ENCODE results near the gene FBXO47.

Gene FBXO47

DNA sequence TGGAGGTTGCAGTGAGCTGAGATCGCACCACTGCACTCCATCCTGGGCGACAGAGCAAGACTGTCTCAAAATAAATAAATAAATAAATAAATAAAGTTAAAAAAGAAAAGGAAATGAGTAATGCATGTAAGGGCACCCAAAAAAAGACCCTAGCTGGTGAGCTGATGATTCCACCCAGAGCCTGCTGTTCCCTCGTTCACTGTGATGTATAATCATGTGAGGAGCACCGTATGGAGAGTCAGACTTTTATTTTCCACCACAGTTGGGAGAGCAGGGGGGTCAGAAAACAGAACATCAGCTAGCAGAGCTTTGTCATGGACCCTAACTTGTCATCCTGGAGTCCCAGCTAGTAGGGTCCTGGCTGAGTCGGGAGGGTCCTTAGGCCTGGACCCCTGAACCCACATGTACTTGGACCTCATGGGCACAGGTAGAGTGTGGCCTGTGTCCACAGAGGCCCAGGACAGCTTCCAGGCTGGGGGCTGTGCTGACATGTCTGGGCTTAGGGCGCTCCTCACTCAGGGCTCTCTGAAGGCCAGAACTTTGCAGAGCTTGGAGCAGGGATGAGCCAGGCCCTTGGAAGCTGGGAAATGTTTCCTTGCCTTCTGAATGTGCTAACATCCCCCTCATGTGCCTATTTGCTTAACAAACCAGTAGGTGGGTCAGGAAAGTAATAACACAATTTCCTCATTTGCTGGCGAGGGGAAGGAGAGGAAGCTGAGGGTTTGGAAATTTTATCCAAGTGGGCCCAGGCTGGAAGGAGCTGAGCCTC, 60.6 kb downstream of the FBXO47 start:
- no peak for DNase-seq (ENCODE audit: insufficient read length, low spot score)
- FAIRE-seq: no peak

DNA sequence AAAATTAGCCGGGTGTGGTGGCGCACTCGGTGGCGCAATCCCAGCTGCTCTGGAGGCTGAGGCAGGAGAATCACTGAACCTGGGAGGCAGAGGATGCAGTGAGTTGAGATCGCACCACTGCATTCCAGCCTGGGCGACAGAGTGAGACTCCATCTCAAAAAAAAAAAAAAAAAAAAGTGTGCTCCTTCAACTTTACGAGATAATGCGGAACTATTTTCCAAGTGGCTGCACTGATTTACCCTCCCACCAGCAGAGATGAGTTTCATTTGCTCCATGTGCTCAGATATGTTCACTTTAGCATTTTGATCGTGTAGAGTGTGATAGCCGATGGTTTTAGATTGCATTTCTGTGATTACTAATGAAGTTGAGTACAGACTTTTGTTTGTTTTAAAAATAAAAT, 61.8 kb downstream of the FBXO47 start:
- FAIRE-seq: no peak
- no peak for DNase-seq (ENCODE audit: insufficient read length, low spot score)

DNA sequence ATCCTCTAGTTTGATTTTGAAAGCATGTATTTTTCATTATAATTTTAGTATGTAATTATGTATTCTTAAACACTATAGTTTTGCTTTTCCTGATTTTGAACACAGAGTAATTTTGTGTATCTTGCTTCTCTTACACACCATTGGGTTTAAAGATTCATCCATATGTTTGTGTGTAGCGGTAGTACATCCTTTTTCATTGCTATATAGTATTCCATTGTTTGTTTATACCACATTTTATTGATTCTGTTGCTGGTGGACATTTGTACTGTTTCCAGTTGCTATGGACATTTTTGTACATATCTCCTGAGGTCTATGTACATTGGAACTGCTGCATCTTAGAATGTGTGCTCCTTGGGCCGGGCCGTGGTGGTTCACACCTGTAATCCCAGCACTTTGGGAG, 62.3 kb downstream of the FBXO47 start:
- FAIRE-seq: no peak
- no peak for DNase-seq (ENCODE audit: insufficient read length, low spot score)

DNA sequence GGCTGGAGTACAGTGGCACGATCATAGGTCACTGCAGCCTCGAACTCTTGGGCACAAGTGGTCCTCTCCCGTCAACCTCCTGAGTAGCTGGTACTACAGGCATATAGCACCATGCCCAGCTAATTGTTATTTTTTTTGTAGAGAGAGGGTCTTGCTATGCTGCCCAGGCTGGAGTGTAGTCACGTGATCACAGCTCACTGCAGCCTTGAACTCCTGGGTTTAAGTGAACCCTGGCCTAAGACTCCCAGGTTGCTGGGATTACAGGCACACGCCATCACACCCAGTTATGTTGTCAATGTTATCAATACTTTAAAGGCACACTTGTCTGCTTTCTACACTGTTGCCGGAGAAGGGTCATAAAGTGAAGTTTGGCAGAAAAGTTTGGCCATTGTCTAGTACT, 63.8 kb downstream of the FBXO47 start:
- DNase-seq (ENCODE audit: insufficient read length, low spot score) (no peak), FAIRE-seq (no peak)

DNA sequence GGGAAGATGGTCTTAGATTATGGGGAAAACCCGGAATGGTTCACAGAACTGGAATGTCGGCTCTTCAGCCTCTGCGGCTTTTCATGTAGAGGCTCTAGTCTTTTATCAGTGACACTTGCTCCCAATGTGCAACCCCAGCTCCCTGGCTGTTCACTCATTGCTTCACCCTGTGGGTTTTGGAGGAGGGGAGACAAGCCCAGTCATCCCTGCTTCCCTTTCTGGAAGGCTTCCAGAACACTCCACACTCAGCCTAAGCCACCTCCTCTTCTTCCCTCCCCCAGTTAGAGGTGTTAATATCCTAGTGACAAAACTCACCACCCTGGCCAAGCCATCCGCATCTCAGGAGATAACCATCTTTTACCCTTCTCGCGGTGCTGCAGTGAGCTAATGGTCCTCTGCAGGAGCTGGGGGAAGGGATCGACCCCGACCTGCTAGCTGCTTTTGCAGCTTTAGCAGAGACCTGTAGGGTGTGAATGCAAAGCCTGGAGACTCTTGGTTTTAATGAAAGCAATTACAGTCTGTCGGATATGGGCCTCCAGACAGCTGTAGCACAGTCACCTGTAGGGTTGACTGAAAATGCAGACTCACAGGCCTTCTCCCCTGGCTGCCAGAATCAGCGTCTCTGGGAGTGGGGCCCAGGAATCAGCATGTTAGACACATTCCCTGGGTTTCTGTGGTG, 66.1 kb downstream of the FBXO47 start:
- DNase-seq (ENCODE audit: insufficient read length, low spot score) (no peak), FAIRE-seq (no peak)

DNA sequence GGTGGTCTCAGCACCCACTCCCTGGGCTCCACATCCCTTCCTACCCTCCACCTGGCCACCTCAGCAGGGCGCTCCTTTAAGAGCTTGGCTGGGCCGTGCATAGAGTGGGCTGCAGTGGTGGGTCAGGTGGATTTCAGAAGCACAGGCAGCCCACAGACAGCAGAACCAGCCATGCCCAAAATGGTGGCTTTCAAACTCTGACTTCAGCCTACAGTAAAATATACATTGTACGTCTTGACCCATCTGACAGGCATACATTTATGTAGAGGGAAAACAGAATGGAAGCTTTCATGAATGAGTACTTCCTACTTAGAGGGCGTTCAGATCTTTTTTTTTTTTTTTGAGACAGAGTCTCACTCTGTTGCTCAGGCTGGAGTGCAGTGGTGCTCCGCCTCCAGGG, 67.8 kb downstream of the FBXO47 start:
- DNase-seq (ENCODE audit: insufficient read length, low spot score) (no peak), FAIRE-seq (peak; percentile 66)

DNA sequence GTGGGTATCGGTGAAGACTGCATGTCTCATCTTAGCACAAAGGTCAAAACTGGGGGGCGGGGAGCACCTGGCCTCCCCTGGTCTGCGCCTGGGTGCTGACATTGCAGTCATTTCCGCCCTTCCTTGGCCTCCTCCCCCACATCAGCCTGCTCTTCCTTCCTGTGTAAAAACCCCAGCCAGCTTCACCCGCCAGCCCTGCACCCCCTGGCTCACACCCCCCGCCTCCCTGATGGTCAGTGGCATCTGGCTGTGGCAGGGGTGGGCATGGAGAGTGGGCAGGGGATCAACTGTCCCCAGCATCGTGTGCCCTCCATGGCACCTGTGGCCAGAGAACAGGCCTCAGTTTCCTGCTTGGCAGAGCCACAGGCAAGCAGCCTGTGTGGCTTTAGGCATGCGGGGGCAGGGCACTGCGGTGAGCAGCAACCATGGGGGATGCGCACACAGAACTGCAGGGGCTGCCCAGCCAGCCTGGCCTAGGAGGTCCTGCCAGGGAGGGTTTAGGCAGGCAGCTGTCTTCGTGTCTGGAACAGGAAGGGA, 68.3 kb downstream of the FBXO47 start:
- DNase-seq (ENCODE audit: insufficient read length, low spot score): peak; percentile 95
- peak; percentile 97 for FAIRE-seq

DNA sequence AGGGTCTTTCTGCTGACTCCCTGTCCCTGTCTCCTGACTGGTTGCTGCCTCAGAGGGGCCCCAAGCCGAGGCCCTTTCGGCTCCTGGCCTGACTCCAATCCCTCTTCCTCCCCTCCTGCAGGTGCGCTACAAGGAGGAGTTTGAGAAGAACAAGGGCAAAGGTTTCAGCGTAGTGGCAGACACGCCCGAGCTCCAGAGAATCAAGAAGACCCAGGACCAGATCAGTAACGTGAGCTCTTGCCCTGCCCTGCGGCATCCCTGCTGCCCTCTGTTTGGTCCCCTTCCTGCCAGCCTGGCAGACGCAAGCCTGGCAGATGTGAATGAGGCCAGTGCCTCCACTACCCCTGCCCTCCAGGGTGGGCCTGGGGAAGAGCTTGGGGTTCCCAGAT, 68.9 kb downstream of the FBXO47 start:
- no peak for DNase-seq (ENCODE audit: insufficient read length, low spot score)
- no peak for FAIRE-seq

DNA sequence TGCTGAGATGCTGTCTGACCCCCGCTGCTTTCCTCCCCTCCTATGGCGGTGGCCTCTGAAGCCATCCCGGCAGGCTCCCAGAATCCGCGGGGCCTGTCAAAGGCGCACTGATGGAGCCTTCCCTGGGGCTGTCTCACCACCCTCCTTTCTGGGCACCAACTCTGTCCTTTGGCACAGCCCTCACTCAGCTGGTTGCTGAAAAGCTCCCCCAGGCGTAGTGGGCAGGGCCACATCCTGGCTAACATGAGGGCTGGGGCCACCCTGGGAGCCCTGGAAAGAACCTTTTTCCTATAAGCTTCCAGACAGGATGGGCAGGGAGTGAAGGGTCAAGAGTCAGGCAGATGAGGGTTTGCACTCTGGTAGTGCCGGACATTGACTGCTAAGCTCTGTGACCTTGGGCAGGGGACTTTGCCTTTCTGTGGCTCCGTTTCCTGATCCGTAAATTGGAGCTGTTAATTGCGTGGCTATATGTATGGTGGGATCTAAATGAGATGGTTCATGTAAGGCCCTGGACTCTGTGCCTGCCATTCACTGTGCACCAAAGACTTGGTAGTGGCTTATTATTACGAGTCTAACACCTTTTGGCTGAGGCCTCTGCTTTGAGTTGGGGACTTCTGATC, 69.4 kb downstream of the FBXO47 start:
- FAIRE-seq (no peak), DNase-seq (ENCODE audit: insufficient read length, low spot score) (no peak)

DNA sequence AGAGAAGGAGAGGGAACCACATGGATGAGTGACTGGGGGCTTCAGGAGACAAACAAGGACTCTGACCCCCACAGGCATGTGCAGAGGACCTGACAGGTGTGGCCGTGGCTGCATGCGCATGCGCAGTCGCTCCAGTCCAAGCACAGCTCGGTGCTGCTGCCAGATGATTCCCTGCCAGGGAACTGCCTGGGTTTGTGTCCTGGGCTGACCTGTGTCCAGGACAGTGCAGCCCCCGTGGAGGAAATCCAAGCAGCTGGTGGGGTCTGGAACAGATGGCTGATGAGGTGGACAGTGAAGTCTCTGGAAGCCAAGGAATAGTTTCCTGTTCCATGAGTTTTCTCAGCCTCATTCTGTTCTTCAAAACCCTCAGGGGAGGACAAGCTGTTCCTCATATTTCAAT, 70.0 kb downstream of the FBXO47 start:
- DNase-seq (ENCODE audit: insufficient read length, low spot score) (no peak), FAIRE-seq (no peak)

DNA sequence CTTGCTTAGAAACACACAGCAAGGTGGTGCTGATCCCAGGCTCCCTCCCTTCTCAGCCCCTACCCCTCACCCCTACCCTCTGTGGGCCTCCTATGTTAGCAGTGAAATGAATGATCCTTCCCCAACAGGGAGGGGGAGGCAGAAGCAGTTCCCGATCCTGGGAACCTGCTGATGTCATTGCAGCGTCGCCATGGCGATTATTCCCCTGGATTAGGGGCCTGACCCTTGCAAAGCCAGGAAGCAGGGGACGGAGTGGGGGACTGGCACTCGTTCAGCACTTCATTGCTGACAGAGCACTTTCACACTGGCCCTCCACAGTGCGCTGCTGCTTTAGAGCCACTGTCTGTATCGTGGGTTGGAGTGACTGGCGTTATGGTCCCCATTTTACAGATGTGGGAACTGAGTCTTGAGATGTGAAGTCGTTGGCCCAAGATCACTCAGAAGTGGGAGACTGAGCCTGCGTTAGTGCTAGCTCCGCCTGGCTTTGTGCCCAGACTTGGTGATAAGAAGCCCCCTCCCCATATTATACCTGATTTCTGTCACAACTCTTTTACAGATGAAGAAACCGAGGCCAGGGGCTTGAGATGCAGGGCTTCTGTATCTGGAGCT, 70.8 kb downstream of the FBXO47 start:
- FAIRE-seq: no peak
- DNase-seq (ENCODE audit: insufficient read length, low spot score): no peak

DNA sequence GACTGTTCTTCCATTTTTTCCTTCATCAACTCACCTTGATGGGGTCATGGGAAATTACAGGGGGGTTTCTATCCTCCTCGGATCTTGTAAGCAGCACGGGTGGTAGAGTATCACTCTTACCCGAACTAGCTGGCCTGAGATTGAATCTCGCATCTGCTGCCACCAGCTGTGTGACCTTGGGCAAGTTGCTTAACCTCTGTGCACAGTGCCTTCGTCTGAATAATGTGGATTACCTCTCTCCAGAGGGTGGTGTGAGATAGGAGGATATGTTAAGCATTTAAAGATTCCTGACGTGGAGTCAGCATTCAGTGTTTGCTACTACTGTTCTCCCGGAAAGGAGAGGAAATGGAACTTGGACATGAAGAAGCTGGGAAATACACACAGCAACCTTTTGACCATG, 72.9 kb downstream of the FBXO47 start:
- no peak for FAIRE-seq
- DNase-seq (ENCODE audit: insufficient read length, low spot score): no peak

DNA sequence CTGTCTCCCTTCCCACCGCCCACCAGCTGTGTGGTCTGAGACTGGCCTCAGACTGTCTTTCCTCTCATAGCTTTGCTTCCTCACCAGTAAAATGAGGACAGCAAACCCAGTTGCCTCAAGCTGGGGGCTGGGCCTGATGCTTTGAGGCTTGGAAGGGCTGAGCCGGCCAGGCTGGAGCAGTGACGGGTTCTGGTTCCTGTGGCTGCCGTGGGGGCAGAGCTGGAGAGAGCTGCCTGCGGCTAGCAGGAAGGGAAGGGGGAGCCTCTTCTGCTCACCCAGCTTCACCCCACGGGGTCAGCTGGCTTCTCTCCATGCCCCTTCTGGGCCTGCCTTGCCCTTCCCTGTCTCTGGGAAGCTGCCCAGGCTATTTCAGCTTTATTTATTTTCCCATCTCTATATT, 73.6 kb downstream of the FBXO47 start:
- DNase-seq (ENCODE audit: insufficient read length, low spot score) (no peak), FAIRE-seq (no peak)

DNA sequence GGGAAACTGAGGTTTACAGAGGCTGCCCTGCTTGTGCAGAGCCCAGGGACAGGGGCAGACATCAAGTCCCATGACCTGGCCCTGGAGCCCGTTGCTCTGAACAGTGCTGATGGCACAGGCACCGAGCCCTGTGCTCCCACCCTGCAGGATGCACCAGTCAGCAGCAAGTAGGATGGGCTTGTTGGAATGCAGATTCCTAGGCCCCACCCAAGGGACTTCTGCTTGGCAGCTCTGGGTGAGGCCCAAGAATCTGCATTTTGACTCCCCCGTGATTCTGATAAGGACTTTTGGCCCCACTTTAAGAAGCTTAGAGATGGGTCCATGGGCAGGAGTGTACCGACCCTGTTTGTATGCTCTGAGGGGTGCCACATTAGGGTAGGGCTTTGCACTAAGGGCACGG, 74.1 kb downstream of the FBXO47 start:
- no peak for FAIRE-seq
- no peak for DNase-seq (ENCODE audit: insufficient read length, low spot score)

DNA sequence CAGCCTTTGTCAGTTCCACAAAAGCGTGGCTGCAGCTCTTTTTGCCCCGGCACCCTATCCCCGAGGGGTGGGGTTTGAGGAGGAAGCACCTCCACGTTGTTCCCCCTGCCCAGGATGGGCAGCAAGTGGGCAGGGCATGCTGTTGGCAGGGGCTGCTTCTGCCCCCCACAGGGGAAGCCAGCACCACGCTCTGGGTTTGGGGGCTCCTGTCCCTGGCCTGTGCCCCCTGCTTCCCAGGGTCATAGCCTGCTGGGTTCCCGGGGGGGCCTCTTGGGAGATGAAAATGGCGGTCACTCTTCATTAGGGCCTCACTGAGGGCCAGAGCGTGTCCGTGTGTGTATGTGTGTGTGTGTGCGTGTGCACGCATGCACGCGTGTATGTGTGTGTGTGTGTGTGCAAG, 74.6 kb downstream of the FBXO47 start:
- FAIRE-seq: no peak
- DNase-seq (ENCODE audit: insufficient read length, low spot score): no peak

DNA sequence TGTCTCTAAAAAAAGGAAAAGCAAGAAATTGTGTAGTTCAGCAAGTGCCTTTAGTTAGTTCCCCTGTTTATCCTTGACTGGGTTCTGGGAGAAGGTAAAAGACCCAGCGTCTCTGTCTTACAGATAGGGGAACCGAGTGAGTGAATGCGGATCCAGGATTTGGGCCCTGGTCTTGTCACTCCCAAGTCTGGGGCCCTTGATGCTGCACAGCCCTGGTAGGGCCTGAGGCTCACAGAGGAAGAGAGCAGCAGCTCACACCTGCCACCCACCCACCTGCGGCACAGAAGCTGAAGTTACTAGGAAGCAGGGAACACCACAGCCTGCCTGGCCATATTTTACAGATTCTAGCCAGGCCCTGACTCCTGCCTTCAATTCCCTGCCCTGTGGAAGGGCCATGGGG, 75.1 kb downstream of the FBXO47 start:
- DNase-seq (ENCODE audit: insufficient read length, low spot score): no peak
- no peak for FAIRE-seq

DNA sequence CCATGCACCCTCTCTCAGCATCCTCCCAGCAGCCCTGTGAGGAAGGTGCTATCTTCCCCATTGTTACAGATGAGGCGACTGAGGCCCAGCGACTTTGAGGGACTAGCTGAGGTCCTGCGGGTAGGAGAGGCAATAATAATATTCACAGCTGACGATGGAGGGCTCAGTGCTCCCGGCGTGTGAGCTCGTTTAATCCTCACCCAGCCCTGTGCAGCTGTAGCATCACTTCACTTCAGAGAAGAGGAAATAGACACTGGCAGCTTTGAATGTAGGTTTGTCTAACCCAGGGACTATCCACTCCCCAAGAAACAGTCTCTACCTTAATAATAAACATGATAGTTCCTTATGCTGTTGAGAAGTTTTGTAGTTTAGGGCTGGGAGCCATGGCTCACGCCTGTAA, 75.8 kb downstream of the FBXO47 start:
- FAIRE-seq (no peak), DNase-seq (ENCODE audit: insufficient read length, low spot score) (no peak)

DNA sequence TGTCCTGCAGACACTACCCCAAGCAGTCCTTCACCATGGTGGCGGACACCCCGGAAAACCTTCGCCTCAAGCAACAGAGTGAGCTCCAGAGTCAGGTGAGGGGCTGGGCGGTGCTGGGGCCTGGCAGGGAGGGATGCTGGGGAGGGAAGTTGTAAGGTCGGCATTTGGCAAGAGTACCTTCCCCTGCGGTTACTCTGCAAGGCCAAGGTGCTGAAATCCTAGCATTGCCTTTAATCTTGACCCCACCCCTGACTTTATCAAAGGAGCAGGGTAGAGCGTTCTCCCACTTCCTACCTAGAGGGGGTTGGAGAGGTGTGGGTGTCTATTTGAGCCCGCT, 76.8 kb downstream of the FBXO47 start:
- FAIRE-seq: no peak
- no peak for DNase-seq (ENCODE audit: insufficient read length, low spot score)

DNA sequence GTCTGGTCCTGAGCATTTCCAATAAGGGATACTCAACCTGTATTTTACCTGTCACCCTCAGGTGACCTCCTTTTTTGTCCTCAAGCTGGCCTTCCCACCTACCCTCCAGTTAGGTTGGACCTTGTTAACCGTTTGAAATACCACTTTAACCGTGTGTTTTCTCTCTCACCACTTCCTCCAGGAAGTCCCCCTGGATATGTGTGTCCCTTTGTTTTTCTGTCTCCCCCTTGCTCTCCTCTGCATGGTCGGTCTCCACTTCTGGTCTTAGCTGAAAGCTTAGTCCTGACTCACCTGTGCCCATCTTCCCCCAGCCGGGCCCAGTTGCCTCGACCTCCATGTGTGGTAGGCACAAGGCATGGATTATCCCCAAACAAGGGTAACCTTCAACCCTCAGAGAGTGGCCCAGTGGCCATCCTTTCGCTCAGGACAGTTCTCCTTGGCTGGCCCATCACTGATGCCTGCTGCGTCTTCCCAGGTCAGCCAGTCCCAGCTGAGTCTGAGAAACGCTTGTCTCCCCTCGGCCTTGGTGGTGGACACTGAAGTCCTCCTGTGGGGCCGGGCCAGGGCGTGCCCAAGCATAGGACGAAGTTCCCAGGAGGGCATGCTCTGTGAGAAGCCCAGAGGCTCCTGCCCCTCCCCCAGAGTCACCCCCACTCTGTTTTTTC, 77.3 kb downstream of the FBXO47 start:
- FAIRE-seq (no peak), DNase-seq (ENCODE audit: insufficient read length, low spot score) (no peak)

DNA sequence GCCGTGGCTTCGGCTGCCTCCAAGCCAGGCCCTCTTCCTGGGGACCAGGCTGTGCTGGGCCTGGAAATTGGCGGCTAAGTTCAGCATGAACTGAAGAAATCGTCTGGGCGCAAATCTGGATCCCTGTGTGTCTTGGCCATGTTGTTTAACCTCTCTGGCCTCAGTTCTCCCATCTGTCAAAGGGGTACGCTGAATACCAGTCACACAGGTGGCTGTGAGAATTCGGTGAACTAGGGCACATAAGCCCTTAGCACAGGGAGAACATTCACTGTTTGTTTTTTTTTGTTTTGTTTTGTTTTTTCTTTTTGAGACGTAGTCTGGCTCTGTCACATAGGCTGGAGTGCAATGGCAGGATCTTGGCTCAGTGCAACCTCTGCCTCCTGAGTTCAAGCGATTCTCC, 78.4 kb downstream of the FBXO47 start:
- FAIRE-seq (no peak), DNase-seq (ENCODE audit: insufficient read length, low spot score) (no peak)

DNA sequence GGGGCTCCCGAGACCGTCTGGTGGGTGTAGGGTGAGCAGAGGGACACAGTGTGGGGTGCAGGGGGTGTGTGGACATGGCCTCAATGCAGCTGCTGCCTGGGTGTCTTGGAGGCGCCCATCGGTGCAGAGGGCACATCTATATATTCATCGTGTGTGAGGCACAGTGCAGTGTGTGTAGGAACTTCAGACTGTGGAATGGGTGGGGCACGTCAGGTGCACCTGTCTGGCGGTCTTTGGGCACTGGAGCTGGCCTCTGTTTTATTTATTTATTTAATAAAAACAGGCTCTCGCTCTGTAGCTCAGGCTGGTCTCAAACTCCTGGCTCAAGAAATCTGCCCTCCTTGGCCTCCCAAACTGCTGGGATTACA, 80.6 kb downstream of the FBXO47 start:
- DNase-seq (ENCODE audit: insufficient read length, low spot score) (no peak), FAIRE-seq (no peak)
